Chondrocyte (in vitro differentiated cells): ENCODE results near the gene SPP2. TPM values are rescaled to one million over a fixed set of nuclear protein-coding genes. Genes with fewer than 3 reads are reported as not detected.

ENCODE experiments used
- DNase-seq: peaks from one replicate; pipeline ENCODE4 v3.0.0; 2021; ENCODE audit warnings: mixed read lengths, low spot score
- H3K27ac Mint-ChIP-seq: one replicate; pipeline ENCODE4 v1.8.0; 2021; ENCODE audit warnings: mild to moderate bottlenecking, moderate library complexity, mixed read lengths; ENCODE audit not compliant: unreplicated experiment
- H3K27me3 Mint-ChIP-seq: 2 replicates; pipeline ENCODE4 v1.8.0; 2021; ENCODE audit warnings: low read depth, mixed read lengths
- H3K36me3 Mint-ChIP-seq: 2 replicates; pipeline ENCODE4 v1.8.0; 2021; ENCODE audit warnings: low read depth, mixed read lengths
- H3K4me1 Mint-ChIP-seq: 2 replicates; pipeline ENCODE4 v1.8.0; 2021; ENCODE audit warnings: low read depth, mild to moderate bottlenecking, mixed read lengths
- H3K4me3 Mint-ChIP-seq: one replicate; pipeline ENCODE4 v1.8.0; 2021; ENCODE audit warnings: mild to moderate bottlenecking, moderate library complexity, mixed read lengths; ENCODE audit not compliant: unreplicated experiment
- H3K9me3 Mint-ChIP-seq: 2 replicates; pipeline ENCODE4 v1.8.0; 2021; ENCODE audit warnings: low read depth, mixed read lengths
- CTCF ChIP-seq: fragments of 200-600 bp; sonication (generic); IDR thresholded peaks from 2 replicates; pipeline ENCODE4 v1.5.0; 2021; ENCODE audit warnings: antibody characterized with exemption, mild to moderate bottlenecking, moderate library complexity
- total RNA-seq: library from RNA; stranded (reverse); gene quantifications from 3 replicates; pipeline ENCODE4 v1.2.1, GENCODE V29; 2021

SPP2 gene
- total RNA-seq, 1 donor from 2014 or later = not detected

DNA sequence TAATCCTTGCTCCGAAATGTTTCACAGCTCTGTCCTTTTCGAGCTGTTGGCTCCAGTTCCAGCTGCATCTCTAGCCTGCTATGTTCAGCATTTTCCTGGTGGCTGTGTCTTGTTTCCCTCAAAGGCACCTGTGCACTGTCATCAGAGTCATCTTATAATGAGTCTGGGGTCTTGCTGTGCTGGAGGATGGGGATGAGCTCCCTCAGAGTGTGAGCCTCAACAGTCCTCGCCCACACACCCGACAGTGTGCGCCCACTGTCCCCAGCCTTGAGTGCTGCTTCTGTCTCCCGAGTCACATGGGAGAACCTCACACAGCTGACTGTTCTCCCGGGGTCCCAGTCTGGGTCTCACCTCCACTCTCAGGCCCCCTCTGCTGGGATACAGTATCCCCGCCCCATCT, 25.4 kb downstream of the SPP2 start:
- H3K36me3 Mint-ChIP-seq = no peaks in the 10 kb centered on the region
- no peak overlapping the region for H3K4me3 Mint-ChIP-seq
- H3K9me3 Mint-ChIP-seq = no peaks in the 10 kb centered on the region
- H3K27ac Mint-ChIP-seq = no peak overlapping the region
- TF ChIP-seq CTCF = no peak
- H3K27me3 Mint-ChIP-seq = peaks cover 9% of the 10 kb centered on the region
- no peak for DNase-seq
- peaks cover 14% of the 10 kb centered on the region for H3K4me1 Mint-ChIP-seq

GRCh38 chr2:234076451-234076850, 25.9 kb downstream of the SPP2 start:
- TF ChIP-seq CTCF = no peak
- peaks cover 2% of the 10 kb centered on the region for H3K9me3 Mint-ChIP-seq
- no peak overlapping the region for H3K27ac Mint-ChIP-seq
- no peak for DNase-seq
- peaks cover 2% of the 10 kb centered on the region for H3K36me3 Mint-ChIP-seq
- H3K27me3 Mint-ChIP-seq = peaks cover 9% of the 10 kb centered on the region
- H3K4me1 Mint-ChIP-seq = peaks cover 14% of the 10 kb centered on the region
- no peak overlapping the region for H3K4me3 Mint-ChIP-seq

DNA sequence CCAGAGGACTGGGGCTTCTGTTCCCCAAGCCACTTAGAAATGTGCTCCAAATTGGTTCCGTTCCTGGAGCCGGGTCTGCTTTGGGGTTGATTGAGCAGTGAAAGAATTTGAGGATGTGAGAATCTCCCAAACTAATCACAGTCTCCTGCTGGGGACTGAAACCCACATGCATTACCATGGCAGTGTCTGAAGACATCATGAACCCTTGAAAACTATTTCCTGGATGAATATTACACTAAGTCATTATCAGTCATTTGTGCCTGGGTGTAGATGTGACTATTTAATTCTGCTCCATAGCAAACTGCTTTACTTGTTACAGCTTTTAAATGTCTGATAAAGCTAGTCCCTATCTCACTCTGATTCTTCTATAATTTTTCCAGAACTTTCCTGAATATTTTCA, 27.6 kb downstream of the SPP2 start:
- no peak for TF ChIP-seq CTCF
- DNase-seq = no peak
- Mint-ChIP-seq H3K4me1 (peaks cover 24% of the 10 kb centered on the region), H3K9me3 (peaks cover 2% of the 10 kb centered on the region), H3K27me3 (peaks cover 11% of the 10 kb centered on the region), H3K4me3 (no peak overlapping the region), H3K27ac (no peak overlapping the region), H3K36me3 (peaks cover 2% of the 10 kb centered on the region)

GRCh38 chr2:234081970-234082822, 31.7 kb downstream of the SPP2 start:
- H3K27ac Mint-ChIP-seq = no peak overlapping the region
- TF ChIP-seq CTCF = no peak
- peaks cover 7% of the 10 kb centered on the region for H3K9me3 Mint-ChIP-seq
- H3K4me3 Mint-ChIP-seq = no peak overlapping the region
- peaks cover 10% of the 10 kb centered on the region for H3K4me1 Mint-ChIP-seq
- DNase-seq = no peak
- H3K36me3 Mint-ChIP-seq = peaks cover 5% of the 10 kb centered on the region
- H3K27me3 Mint-ChIP-seq = peaks cover 19% of the 10 kb centered on the region

- Mint-ChIP-seq H3K9me3 (peaks cover 18% of the 10 kb centered on the region), H3K4me3 (no peak overlapping the region), H3K27me3 (peaks cover 19% of the 10 kb centered on the region), H3K27ac (no peak overlapping the region), H3K36me3 (peaks cover 10% of the 10 kb centered on the region), H3K4me1 (peaks cover 10% of the 10 kb centered on the region)
- TF ChIP-seq CTCF = no peak
- no peak for DNase-seq
Observed at GRCh38 chr2:234083572-234084348, 33.3 kb downstream of the SPP2 start.
